Endothelial cell of umbilical vein (primary cell): Measurements from ENCODE around the gene RASGRF2. TPM values are rescaled to one million over a fixed set of nuclear protein-coding genes. Genes with fewer than 3 reads are reported as not detected.

Source experiments
- BruUV-seq: library from RNA; stranded (reverse); fragments of 400-500 nt; replicated peaks from 2 replicates; lab custom pipeline; 2021; lab: Mats Ljungman, UMichigan
- CTCF ChIA-PET: fragments of 300-600, 350-600 bp; sonication (Branson Sonifier 250); formaldehyde crosslinking; loops from one replicate; lab custom pipeline; 2021; ENCODE audit warnings: antibody characterized with exemption, inconsistent platforms; lab: Charles Lee
- POLR2A ChIA-PET: fragments of 300-600, 350-600 bp; sonication (Branson Sonifier 250); formaldehyde crosslinking; loops from one replicate; lab custom pipeline; 2021; ENCODE audit warnings: antibody characterized with exemption, inconsistent platforms; lab: Charles Lee
- DNase-seq: peaks from one replicate; pipeline ENCODE4 v3.0.0-alpha.2; 2011; ENCODE audit warnings: low read depth, low spot score
- FAIRE-seq: peaks from 2 replicates; lab custom pipeline; 2011; peaks lifted over from hg19 to GRCh38; lab: Jason Lieb, UNC
- H2AFZ ChIP-seq: 2 replicates; pipeline ENCODE4 v1.6.0; 2012; ENCODE audit warnings: low read depth, low read length, control low read depth, inconsistent platforms
- H3K27ac ChIP-seq: 2 replicates; pipeline ENCODE4 v1.5.1; 2011; ENCODE audit warnings: low read depth, mild to moderate bottlenecking, control low read depth, low read length, moderate library complexity; ENCODE audit not compliant: insufficient read depth
- H3K27me3 ChIP-seq, 2 experiments: 2 replicates each; pipeline versions ENCODE4 v1.6.0 to v1.6.1; 2011; ENCODE audit warnings: low read length in 2 of 2, mixed read lengths in 1 of 2; ENCODE audit not compliant: control insufficient read depth in 2 of 2, insufficient read depth in 2 of 2
- H3K36me3 ChIP-seq, 2 experiments: 2 replicates in 1 of 2; 3 replicates in 1 of 2; pipeline ENCODE4 v1.5.1; 2011; ENCODE audit warnings: low read length in 2 of 2, mild to moderate bottlenecking in 1 of 2, moderate library complexity in 1 of 2; ENCODE audit not compliant: control insufficient read depth in 2 of 2, insufficient read depth in 2 of 2; ENCODE audit errors: extremely low read depth in 1 of 2
- H3K4me1 ChIP-seq: 3 replicates; pipeline ENCODE4 v1.5.1; 2011; ENCODE audit warnings: mild to moderate bottlenecking, low read length; ENCODE audit not compliant: control insufficient read depth, insufficient read depth; ENCODE audit errors: extremely low read depth
- H3K4me2 ChIP-seq: 2 replicates; pipeline ENCODE4 v1.6.1; 2011; ENCODE audit warnings: low read length, control low read depth, mixed read lengths; ENCODE audit not compliant: insufficient read depth
- H3K4me3 ChIP-seq, 3 experiments: fragments of 200-600 bp in 1 of 3; sonication (generic), shearing (Covaris generic) in 1 of 3; replicated peaks in 1 of 3; 2 replicates each; pipeline ENCODE4 v1.5.1; 2011 to 2016; ENCODE audit warnings: control low read depth in 3 of 3, low read length in 3 of 3, mild to moderate bottlenecking in 2 of 3, inconsistent platforms in 1 of 3, low read depth in 1 of 3, moderate library complexity in 1 of 3; ENCODE audit not compliant: insufficient read depth in 1 of 3
- H3K79me2 ChIP-seq: 2 replicates; pipeline ENCODE4 v1.6.0; 2012; ENCODE audit warnings: low read length, inconsistent platforms; ENCODE audit not compliant: control insufficient read depth, insufficient read depth
- H3K9ac ChIP-seq: replicated peaks from 2 replicates; pipeline ENCODE3; 2011; ENCODE audit warnings: low read length, control low read depth; ENCODE audit not compliant: insufficient read depth; ENCODE audit errors: extremely low read depth
- H3K9me1 ChIP-seq: replicated peaks from 3 replicates; pipeline ENCODE4 v1.6.0; 2011; ENCODE audit warnings: mild to moderate bottlenecking, low read length; ENCODE audit not compliant: control insufficient read depth, insufficient read depth; ENCODE audit errors: extremely low read depth
- H3K9me3 ChIP-seq: replicated peaks from 2 replicates; pipeline ENCODE4 v1.5.1; 2012; ENCODE audit warnings: low read length, inconsistent platforms; ENCODE audit not compliant: control insufficient read depth, insufficient read depth
- H4K20me1 ChIP-seq: replicated peaks from 2 replicates; pipeline ENCODE3; 2011; ENCODE audit warnings: mild to moderate bottlenecking, low read length; ENCODE audit not compliant: control insufficient read depth, insufficient read depth; ENCODE audit errors: extremely low read depth
- EZH2 ChIP-seq: IDR thresholded peaks from 2 replicates; pipeline ENCODE4 v1.6.1; 2012; ENCODE audit warnings: borderline replicate concordance, low read depth, mild to moderate bottlenecking, moderate library complexity, low read length, inconsistent platforms; ENCODE audit not compliant: severe bottlenecking
- FOS ChIP-seq: IDR thresholded peaks from 2 replicates; pipeline ENCODE4 v1.6.1; 2011; ENCODE audit warnings: mild to moderate bottlenecking, low read length, moderate library complexity, borderline replicate concordance; ENCODE audit not compliant: insufficient read depth
- GATA2 ChIP-seq: IDR thresholded peaks from 2 replicates; pipeline ENCODE4 v1.7.0; 2011; ENCODE audit warnings: low read depth, mild to moderate bottlenecking, moderate library complexity, mixed read lengths, low read length; ENCODE audit not compliant: insufficient read length, insufficient read depth
- JUN ChIP-seq: IDR thresholded peaks from 2 replicates; pipeline ENCODE4 v1.6.1; 2011; ENCODE audit warnings: borderline replicate concordance, low read depth; ENCODE audit not compliant: insufficient read length, insufficient read depth
- MYC ChIP-seq: IDR thresholded peaks from one replicate; pipeline ENCODE4 v1.6.1; 2011; ENCODE audit warnings: mild to moderate bottlenecking, low read depth, low read length
- POLR2A ChIP-seq: IDR thresholded peaks from 2 replicates; pipeline ENCODE4 v1.6.1; 2012; ENCODE audit warnings: low read depth, mild to moderate bottlenecking, control low read depth, low read length
- POLR2AphosphoS5 ChIP-seq: IDR thresholded peaks from 2 replicates; pipeline ENCODE4 v1.6.1; 2012; ENCODE audit warnings: low read depth, mild to moderate bottlenecking, control low read depth, low read length, moderate library complexity; ENCODE audit not compliant: insufficient read depth
- dilution Hi-C: fragments of 300-500 bp; cut with MboI; formaldehyde crosslinking; loops from one replicate; pipeline ENCODE4 v1.15.0; 2019; ENCODE audit warnings: low sequenced_read_pairs; ENCODE audit not compliant: extremely low pct_ligation_motif_present
- intact Hi-C: fragments of 100-400 bp; cut with micrococcal nuclease; formaldehyde crosslinking; loops from one replicate; pipeline ENCODE4 v1.10.0; 2022
- polyA plus RNA-seq, 4 experiments: library from polyadenylated mRNA; depleted of rRNA in 3 of 4; stranded (reverse) in 3 of 4; unstranded in 1 of 4; fragments of >200 nt; gene quantifications; 2 replicates each; pipeline versions ENCODE4 v1.2.1 to v1.2.3, GENCODE V29; 2011 to 2012; ENCODE audit warnings: missing spikeins in 1 of 4
- total RNA-seq: library from RNA; stranded (reverse); gene quantifications from 2 replicates; pipeline ENCODE4 v1.2.3, GENCODE V29; 2021
- TF ChIP-seq, protein P1 (sequence below), 2 donors: IDR thresholded peaks; 1 replicate in 1 of 2; 2 replicates in 1 of 2; pipeline ENCODE4 v1.5.1; 2011; ENCODE audit warnings: low read length in 2 of 2, mild to moderate bottlenecking in 2 of 2, moderate library complexity in 2 of 2, control low read depth in 1 of 2, inconsistent platforms in 1 of 2, low read depth in 1 of 2; ENCODE audit not compliant: insufficient read depth in 1 of 2; ENCODE audit errors: extremely low read depth in 1 of 2
- TF ChIP-seq, protein P2 (sequence below): IDR thresholded peaks from 2 replicates; pipeline ENCODE4 v1.6.1; 2011; ENCODE audit not compliant: insufficient read depth, insufficient read length

Gene RASGRF2
- total and polyA plus RNA-seq, 2 donors (not counting 3 experiments of a cell fraction or from before 2014, with no cell fraction given), result 0.41 to 4.0 TPM

DNA sequence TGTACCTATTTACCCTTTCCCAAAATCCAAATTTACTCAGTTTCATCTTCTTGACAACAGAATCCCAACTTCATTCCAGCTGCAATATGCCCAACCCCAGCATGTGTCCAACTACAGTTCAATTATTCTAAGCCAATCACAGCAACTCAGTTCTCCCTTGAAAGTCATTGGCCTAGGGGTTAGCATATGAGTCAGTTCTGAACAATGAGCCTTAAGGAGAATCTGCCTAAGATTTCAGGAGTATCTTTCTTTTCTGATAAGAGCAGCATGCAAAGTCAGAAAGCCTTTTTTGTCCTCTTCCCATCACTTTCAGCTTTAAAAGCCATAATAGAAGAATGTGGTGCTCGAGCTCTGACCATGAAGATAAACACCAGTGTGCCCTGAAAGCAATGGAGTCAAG is 44.4 kb upstream of the RASGRF2 start:
- ChIA-PET POLR2A (no interaction called here), CTCF (interaction anchor here (1.2 kb wide), 1 partner anchor 114 kb away, joined by 3 read pairs; no protein-coding TSS in a partner anchor)

More for the DNA sequence above, 44.4 kb upstream of the RASGRF2 start:
- Histone ChIP-seq H2AFZ (no peak overlapping the region), H3K4me3 (no peak overlapping the region), H3K27ac (no peak overlapping the region), H3K9me1 (no peaks in the 10 kb centered on the region), H3K36me3 (no peaks in the 10 kb centered on the region), H3K27me3 (no peaks in the 10 kb centered on the region), H3K4me2 (no peak overlapping the region), H3K9ac (no peak overlapping the region), H3K79me2 (no peaks in the 10 kb centered on the region), H3K4me1 (no peaks in the 10 kb centered on the region), H4K20me1 (no peaks in the 10 kb centered on the region), H3K9me3 (no peaks in the 10 kb centered on the region)
- no TSS peak for BruUV-seq
- TF ChIP-seq JUN (no peak), POLR2AphosphoS5 (no peak), FOS (no peak), POLR2A (no peak), EZH2 (no peak), GATA2 (no peak), MYC (no peak)
- TF ChIP-seq, protein P1, sequence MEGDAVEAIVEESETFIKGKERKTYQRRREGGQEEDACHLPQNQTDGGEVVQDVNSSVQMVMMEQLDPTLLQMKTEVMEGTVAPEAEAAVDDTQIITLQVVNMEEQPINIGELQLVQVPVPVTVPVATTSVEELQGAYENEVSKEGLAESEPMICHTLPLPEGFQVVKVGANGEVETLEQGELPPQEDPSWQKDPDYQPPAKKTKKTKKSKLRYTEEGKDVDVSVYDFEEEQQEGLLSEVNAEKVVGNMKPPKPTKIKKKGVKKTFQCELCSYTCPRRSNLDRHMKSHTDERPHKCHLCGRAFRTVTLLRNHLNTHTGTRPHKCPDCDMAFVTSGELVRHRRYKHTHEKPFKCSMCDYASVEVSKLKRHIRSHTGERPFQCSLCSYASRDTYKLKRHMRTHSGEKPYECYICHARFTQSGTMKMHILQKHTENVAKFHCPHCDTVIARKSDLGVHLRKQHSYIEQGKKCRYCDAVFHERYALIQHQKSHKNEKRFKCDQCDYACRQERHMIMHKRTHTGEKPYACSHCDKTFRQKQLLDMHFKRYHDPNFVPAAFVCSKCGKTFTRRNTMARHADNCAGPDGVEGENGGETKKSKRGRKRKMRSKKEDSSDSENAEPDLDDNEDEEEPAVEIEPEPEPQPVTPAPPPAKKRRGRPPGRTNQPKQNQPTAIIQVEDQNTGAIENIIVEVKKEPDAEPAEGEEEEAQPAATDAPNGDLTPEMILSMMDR (IDR thresholded peaks at IDR 0.05; ENCODE audit: extremely low read depth in 1 of 2, insufficient read depth in 1 of 2, low read depth in 1 of 2, low read length in 2 of 2), result no peak
- TF ChIP-seq, protein P2, sequence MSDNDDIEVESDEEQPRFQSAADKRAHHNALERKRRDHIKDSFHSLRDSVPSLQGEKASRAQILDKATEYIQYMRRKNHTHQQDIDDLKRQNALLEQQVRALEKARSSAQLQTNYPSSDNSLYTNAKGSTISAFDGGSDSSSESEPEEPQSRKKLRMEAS, result no peak
- FAIRE-seq, result no peak
- no peak for DNase-seq
- intact Hi-C loops, result no loop called here
- dilution Hi-C loops, result no loop called here
